Ectodermal cell (in vitro differentiated cells): Measurements from ENCODE around the gene AFF2.

Experiments
- H3K27ac ChIP-seq: 2 replicates; pipeline ENCODE4 v1.7.0; 2013; ENCODE audit warnings: mild to moderate bottlenecking, low read depth, low read length; ENCODE audit not compliant: insufficient read depth, poor library complexity, severe bottlenecking
- H3K27me3 ChIP-seq: 2 replicates; pipeline ENCODE4 v1.7.0; 2013; ENCODE audit warnings: mild to moderate bottlenecking, low read length; ENCODE audit not compliant: insufficient read depth, control insufficient read depth, poor library complexity, severe bottlenecking
- H3K36me3 ChIP-seq: one replicate; pipeline ENCODE4 v1.7.0; 2013; ENCODE audit warnings: low read length; ENCODE audit not compliant: control insufficient read depth, insufficient read depth
- H3K4me1 ChIP-seq: one replicate; pipeline ENCODE4 v1.7.0; 2013; ENCODE audit warnings: low read length; ENCODE audit not compliant: control insufficient read depth, insufficient read depth
- H3K4me3 ChIP-seq: 2 replicates; pipeline ENCODE4 v1.7.0; 2013; ENCODE audit warnings: low read depth, low read length, control low read depth; ENCODE audit not compliant: insufficient read depth
- H3K9me3 ChIP-seq: 2 replicates; pipeline ENCODE4 v1.7.0; 2013; ENCODE audit warnings: mild to moderate bottlenecking, low read length, moderate library complexity; ENCODE audit not compliant: control insufficient read depth
- WGBS, 2 experiments: methylation state at CpG; one replicate each; pipeline ENCODE4 v1.1.7; 2013; ENCODE audit warnings: missing lambda C conversion rate in 2 of 2; 5-methylcytosine and 5-hydroxymethylcytosine counted together

The AFF2 gene

DNA sequence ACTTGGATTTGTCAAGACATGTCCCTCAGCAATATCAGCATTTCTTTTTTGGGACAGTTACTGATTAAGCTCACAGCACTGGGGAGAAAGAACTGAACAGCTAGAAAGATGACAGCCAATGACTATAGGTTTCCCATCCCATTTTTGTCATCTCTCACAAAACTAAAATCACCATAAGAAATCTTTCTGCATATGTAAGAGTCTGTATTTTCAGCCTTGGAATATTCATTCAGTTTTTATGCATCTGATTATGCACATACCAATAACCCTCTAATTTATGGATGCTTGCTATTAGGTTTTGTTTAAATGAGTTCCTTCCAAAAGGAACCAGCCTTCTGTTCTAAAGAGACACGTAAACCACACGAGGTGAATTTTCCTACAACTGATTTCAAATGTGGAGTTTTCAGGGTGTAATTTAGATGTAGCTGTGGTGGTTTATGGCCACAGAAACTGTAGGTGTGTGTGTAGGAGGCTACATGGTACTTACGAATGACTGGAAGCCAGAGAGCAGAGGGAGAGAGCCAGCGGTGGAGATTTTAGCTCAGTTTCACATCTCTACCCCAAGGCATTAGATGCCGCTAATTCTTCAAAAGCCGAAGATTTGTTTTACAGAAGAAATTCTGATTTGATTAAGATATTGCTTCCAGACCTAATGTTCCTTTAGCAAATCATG is 55.3 kb downstream of the AFF2 start:
- no peak overlapping the region for H3K27ac ChIP-seq
- no peaks in the 10 kb centered on the region for H3K4me1 ChIP-seq
- H3K9me3 ChIP-seq: no peaks in the 10 kb centered on the region
- H3K36me3 ChIP-seq: no peaks in the 10 kb centered on the region
- no peak overlapping the region for H3K4me3 ChIP-seq
- H3K27me3 ChIP-seq: no peaks in the 10 kb centered on the region
- WGBS, 2 experiments: 87 to 90% methylated on average over 3 to 6 of the region's 6 CpGs

DNA sequence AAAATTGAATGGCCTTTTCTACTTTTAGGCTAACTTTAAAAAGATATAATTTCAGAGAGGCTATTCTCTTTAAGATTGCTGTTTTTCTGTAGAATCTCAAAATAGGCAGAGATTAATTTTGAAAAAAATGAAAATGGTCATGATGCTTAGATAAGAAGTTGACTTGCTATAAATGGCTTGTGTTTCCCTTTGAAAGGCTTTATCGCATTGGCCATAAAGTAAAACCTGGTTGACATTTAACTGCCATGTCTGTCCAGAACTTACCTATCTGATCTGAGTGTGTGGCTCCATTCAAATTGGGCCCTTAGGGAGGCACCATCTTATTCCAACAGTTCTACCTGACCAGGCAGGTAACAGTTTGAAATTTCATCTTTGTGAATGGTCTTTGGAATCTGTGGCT is 56.1 kb downstream of the AFF2 start:
- Histone ChIP-seq H3K36me3 (no peaks in the 10 kb centered on the region), H3K4me1 (no peaks in the 10 kb centered on the region), H3K4me3 (no peak overlapping the region), H3K27me3 (no peaks in the 10 kb centered on the region), H3K9me3 (no peaks in the 10 kb centered on the region), H3K27ac (no peak overlapping the region)
- 88 to 96% methylated on average over 1 of the region's 1 CpG for WGBS, 2 experiments

DNA sequence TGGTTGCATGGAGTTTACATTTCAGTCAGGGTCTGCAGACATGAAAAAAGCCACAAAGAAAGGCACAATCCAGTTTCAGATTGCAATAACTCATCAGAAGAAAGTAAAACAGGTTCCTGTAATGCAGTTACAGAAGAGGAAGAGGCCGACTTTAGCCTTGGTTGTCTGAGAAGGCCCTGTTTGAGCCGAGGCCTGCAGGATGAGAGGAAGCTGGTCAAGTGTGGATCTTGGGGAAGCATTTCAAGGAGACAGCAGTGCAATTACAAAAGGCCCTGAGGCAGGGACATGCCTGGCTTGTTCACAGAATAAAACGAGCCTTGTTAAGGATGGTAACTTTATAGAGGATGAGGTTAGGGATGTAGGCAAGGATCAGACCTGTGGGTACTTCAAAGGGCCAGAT is 62.4 kb downstream of the AFF2 start:
- 75 to 84% methylated on average over 3 of the region's 3 CpGs for WGBS, 2 experiments

DNA sequence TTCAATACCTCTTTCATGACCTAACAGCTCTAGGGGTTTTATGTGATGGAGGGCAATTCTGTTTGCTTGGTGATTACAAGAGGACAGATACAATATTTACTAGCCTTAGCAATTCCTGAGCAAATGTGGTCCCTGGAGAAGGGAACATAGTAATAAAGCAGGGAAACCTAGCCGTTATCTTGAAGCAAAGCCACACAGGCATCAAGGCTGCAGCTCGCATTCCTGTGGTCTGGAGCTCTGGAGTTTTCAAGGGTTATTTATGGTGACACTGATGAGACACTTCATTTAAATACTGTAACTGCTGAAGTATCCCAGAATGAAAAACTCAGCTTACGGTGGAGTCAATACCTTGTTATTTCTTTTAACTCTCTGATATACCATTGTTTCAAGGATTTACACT is 66.8 kb downstream of the AFF2 start:
- H3K9me3 ChIP-seq: no peaks in the 10 kb centered on the region
- H3K27ac ChIP-seq: no peak overlapping the region
- H3K4me3 ChIP-seq: no peak overlapping the region
- H3K4me1 ChIP-seq: no peaks in the 10 kb centered on the region
- 85 to 86% methylated on average over 2 to 3 of the region's 3 CpGs for WGBS, 2 experiments
- no peaks in the 10 kb centered on the region for H3K36me3 ChIP-seq
- no peaks in the 10 kb centered on the region for H3K27me3 ChIP-seq

More for the DNA sequence above, 62.4 kb downstream of the AFF2 start:
- no peak overlapping the region for H3K4me3 ChIP-seq
- H3K4me1 ChIP-seq: no peaks in the 10 kb centered on the region
- no peak overlapping the region for H3K27ac ChIP-seq
- H3K9me3 ChIP-seq: no peaks in the 10 kb centered on the region
- no peaks in the 10 kb centered on the region for H3K27me3 ChIP-seq
- H3K36me3 ChIP-seq: no peaks in the 10 kb centered on the region

DNA sequence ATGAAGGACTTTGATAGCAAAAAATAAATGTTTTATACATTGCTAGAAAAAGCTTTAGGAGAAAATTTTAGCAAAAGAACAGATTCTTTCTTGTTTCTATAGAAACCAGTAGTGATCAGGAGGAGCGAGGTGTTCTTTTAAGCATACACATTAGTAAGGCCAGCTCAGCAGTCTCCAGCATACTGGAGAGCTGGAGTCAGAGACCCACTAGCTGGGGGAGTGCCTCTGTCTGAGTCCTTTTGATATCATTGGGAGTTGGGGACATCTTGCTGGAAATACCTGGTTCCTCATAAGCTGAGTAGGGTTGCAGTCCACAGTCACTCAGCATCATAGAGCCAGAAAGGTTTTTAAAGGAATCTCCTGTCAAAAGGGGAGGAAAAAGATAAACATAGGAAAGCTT is 67.4 kb downstream of the AFF2 start:
- Histone ChIP-seq H3K9me3 (no peaks in the 10 kb centered on the region), H3K4me1 (no peaks in the 10 kb centered on the region), H3K27ac (no peak overlapping the region), H3K4me3 (no peak overlapping the region), H3K27me3 (no peaks in the 10 kb centered on the region), H3K36me3 (no peaks in the 10 kb centered on the region)
- 90% methylated on average over 1 of the region's 1 CpG; no CpG with 5 or more reads in 1 of the 2 experiments for WGBS, 2 experiments

DNA sequence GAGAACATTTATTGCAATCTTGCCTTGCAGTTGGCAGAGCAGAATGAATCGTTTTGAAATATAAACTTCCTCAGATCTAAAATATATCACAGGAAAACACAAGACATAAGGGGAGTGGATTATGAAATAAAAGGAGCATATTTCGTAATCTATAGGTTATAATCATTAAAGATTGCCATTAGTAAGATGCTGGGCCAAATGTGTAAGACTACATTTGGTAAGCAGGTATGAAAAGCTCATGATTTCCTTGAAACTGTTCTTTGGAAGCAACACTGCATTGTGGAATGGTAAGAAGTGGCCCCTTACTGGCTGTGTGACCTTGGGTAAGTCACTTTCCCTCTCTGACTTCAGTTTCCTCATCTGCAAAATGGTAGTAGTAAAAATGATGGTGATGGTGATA is 68.3 kb downstream of the AFF2 start:
- WGBS, 2 experiments: 67 to 100% methylated on average over 1 of the region's 2 CpGs
- H3K4me1 ChIP-seq: no peaks in the 10 kb centered on the region
- no peaks in the 10 kb centered on the region for H3K36me3 ChIP-seq
- H3K4me3 ChIP-seq: no peak overlapping the region
- H3K27ac ChIP-seq: no peak overlapping the region
- H3K9me3 ChIP-seq: no peaks in the 10 kb centered on the region
- H3K27me3 ChIP-seq: no peaks in the 10 kb centered on the region

DNA sequence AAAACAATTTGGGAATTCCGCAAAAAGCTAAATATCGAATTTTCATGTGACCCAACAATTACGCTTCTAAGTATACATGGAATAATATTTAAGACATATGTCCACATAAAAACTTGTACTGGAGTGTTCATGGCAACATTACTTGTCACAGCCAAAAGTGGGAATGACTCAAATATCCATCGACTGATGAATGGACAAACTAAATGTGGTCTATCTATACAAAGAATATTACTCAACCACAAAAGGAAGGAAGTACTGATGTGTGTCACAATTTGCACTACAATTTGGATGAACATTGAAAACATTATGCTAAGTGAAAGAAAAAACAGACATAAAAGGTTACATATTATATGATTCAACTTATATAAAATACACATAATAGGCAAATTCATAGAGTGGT is 71.9 kb downstream of the AFF2 start:
- Histone ChIP-seq H3K27me3 (no peaks in the 10 kb centered on the region), H3K36me3 (no peaks in the 10 kb centered on the region), H3K27ac (no peak overlapping the region), H3K4me3 (no peak overlapping the region), H3K9me3 (no peaks in the 10 kb centered on the region), H3K4me1 (no peaks in the 10 kb centered on the region)
- WGBS, 2 experiments: 93% methylated on average over 3 of the region's 4 CpGs; no CpG with 5 or more reads in 1 of the 2 experiments

DNA sequence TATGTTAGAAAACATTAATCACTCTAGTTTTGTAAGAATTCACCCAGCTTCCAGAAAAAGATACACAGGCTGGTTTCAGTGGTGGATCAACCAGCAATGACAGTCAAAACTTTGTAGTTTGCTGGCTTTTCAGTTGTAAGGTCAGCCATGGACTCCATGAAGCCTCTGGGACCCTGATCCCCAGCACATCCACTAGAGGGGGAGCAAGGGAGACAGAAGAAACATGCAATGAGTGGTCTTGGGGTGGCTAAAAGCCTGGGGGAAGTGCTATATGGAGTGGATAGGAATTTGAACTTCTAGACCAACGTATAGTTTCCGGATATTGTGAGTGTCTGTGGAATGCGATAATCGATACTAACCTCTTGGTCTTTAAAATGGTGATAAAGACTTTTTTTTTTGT is 72.7 kb downstream of the AFF2 start:
- H3K27ac ChIP-seq: no peak overlapping the region
- H3K9me3 ChIP-seq: no peaks in the 10 kb centered on the region
- WGBS, 2 experiments: 91 to 93% methylated on average over 3 to 4 of the region's 4 CpGs
- H3K4me1 ChIP-seq: no peaks in the 10 kb centered on the region
- no peak overlapping the region for H3K4me3 ChIP-seq
- no peaks in the 10 kb centered on the region for H3K36me3 ChIP-seq
- H3K27me3 ChIP-seq: no peaks in the 10 kb centered on the region

DNA sequence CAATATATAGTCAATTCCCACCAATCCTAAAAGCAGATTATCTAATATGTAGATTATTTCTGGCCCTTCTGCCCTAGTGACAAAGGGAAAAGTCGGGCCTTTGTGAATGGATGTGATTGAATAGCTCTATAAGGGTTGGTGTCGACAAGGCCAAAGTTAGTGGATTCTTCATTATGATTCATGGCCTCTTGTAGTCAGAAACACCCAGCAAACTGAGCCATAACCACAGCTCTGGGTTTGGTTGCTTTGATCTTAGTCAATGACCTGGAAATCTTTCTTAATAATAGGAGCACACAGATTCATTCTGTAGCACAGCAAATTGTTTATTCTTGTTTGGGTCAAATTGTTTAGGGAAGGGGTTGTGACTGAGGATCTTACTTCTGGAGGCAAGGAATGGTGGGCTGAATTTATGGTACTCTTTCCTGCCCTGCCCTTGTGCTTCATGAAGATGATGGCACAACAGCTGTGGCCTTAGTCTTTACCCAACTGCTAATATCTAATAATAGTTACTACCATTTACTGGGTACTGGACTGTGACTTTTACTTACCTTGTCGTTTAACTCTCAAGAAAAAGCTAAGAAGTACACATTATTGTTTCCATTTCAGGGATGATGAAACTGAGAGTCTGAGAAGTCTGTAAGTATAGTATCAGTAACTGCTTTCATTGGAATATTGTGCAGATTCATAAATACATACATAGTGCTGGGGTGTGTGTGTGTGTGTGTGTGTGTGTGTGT is 74.0 kb downstream of the AFF2 start:
- H3K27ac ChIP-seq: no peak overlapping the region
- H3K27me3 ChIP-seq: no peaks in the 10 kb centered on the region
- no peaks in the 10 kb centered on the region for H3K4me1 ChIP-seq
- WGBS, 2 experiments: 83 to 88% methylated on average over 2 to 3 of the region's 3 CpGs
- no peaks in the 10 kb centered on the region for H3K36me3 ChIP-seq
- H3K4me3 ChIP-seq: no peak overlapping the region
- no peaks in the 10 kb centered on the region for H3K9me3 ChIP-seq

DNA sequence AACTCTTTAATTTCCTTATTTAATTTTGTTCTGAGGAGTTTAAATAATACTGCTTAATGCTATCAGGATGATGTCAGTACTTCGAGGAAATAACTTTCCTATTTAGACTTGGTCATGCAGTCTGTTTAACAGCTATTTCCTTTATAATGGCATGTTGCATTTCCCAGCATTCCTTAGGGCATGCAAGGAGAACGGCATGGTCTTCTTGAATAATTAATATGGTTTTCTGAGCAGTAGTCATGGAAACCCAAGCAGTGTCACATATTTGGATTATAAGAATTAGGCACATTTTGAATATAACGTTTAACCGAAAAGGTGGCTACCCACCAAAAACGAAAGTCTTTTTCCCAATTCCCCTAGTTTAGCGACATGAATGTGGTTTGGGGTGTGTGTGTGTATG is 76.0 kb downstream of the AFF2 start:
- 96% methylated on average over 5 to 6 of the region's 6 CpGs for WGBS, 2 experiments
- no peaks in the 10 kb centered on the region for H3K9me3 ChIP-seq
- H3K27me3 ChIP-seq: no peaks in the 10 kb centered on the region
- H3K4me3 ChIP-seq: no peak overlapping the region
- no peaks in the 10 kb centered on the region for H3K36me3 ChIP-seq
- no peak overlapping the region for H3K27ac ChIP-seq
- H3K4me1 ChIP-seq: no peaks in the 10 kb centered on the region
